Astrocyte of the cerebellum (primary cell): ENCODE data around the gene DPYSL5.

Experiments
- DNase-seq: peaks from one replicate; pipeline ENCODE4 v3.0.0-alpha.2; 2011; ENCODE audit warnings: low read depth
- H3K4me3 ChIP-seq: 2 replicates; pipeline ENCODE4 v1.5.1; 2011; ENCODE audit warnings: mild to moderate bottlenecking, low read depth, low read length, moderate library complexity
- in situ Hi-C: cut with HindIII; loops from 2 replicates; pipeline ENCODE4 v1.10.0; 2017; ENCODE audit warnings: low sequenced_read_pairs
- TF ChIP-seq, protein P1 (sequence below): IDR thresholded peaks from 2 replicates; pipeline ENCODE4 v1.5.1; 2012; ENCODE audit warnings: low read length, low read depth, moderate library complexity, mild to moderate bottlenecking; ENCODE audit errors: missing control alignments

The DPYSL5 gene

GRCh38 chr2:26913999-26914658 is 66.2 kb downstream of the DPYSL5 start:
- no peak overlapping the region for H3K4me3 ChIP-seq
- DNase-seq = no peak
- in situ Hi-C loops = no loop called here
- TF ChIP-seq, protein P1, sequence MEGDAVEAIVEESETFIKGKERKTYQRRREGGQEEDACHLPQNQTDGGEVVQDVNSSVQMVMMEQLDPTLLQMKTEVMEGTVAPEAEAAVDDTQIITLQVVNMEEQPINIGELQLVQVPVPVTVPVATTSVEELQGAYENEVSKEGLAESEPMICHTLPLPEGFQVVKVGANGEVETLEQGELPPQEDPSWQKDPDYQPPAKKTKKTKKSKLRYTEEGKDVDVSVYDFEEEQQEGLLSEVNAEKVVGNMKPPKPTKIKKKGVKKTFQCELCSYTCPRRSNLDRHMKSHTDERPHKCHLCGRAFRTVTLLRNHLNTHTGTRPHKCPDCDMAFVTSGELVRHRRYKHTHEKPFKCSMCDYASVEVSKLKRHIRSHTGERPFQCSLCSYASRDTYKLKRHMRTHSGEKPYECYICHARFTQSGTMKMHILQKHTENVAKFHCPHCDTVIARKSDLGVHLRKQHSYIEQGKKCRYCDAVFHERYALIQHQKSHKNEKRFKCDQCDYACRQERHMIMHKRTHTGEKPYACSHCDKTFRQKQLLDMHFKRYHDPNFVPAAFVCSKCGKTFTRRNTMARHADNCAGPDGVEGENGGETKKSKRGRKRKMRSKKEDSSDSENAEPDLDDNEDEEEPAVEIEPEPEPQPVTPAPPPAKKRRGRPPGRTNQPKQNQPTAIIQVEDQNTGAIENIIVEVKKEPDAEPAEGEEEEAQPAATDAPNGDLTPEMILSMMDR = no peak

- in situ Hi-C loops = no loop called here
- no peak for DNase-seq
- no peak overlapping the region for H3K4me3 ChIP-seq
- TF ChIP-seq, protein P1 = no peak
Observed at GRCh38 chr2:26914659-26915310, 66.9 kb downstream of the DPYSL5 start.

DNA sequence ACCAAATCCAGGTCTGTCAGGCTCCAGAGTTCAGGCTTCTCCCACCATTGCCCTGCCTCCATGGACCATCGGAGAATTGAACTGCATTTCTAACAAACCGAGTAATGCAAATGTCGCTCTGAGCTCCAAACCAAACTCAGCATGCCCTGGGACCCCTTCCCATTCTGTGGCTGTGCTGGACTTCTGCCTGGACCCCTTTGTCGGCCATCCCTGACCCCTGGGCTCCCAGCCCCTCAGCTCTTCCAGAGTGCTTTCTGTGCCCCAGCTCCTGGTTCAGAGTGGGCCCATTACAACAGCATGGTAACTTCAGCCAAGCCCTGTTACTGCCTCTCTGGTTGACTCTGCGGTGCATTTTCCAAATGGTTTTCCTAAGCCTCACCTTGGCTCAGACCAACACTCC is 67.4 kb downstream of the DPYSL5 start:
- in situ Hi-C loops = no loop called here
- no peak overlapping the region for H3K4me3 ChIP-seq
- no peak for DNase-seq
- TF ChIP-seq, protein P1 = no peak

- no peak for DNase-seq
- TF ChIP-seq, protein P1 = no peak
- in situ Hi-C loops = no loop called here
Observed at GRCh38 chr2:26916128-26916692, 68.3 kb downstream of the DPYSL5 start.

DNA sequence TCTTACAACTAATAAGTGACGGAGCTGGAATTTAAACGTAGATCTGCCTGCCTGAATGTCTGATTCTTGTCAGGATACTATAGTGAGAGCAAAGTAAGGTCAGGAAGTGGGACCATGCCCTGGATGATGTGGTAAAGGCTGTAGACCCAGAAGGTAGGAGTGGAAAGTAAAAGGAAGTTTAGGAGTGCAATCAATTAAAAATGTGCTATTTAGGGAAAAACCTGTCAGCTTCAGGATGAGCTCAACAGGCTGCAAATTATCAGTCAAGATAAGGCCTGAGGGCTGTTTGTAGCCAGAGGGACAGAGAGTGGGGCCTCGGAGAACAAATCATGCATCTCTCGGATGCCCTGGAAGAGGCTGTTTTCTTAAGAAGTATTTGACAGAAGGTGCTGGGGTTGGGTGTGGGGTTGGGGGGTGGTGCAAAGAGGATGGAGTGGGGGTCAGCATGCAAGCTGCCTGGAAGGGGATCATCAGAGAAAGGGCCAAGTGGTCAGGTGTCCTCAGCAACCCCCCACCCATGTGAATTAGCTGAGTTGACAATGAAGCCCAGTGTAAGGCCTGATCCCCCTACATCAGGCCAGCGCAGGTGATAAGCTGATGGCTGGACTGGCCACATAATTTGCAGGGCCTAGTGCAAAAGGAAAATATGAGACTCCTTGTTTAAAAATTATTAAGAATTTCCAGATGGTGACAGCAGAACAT is 69.4 kb downstream of the DPYSL5 start:
- in situ Hi-C loops = no loop called here
- no peak overlapping the region for H3K4me3 ChIP-seq
- DNase-seq = no peak
- TF ChIP-seq, protein P1 = no peak

More at GRCh38 chr2:26916128-26916692, 68.3 kb downstream of the DPYSL5 start:
- H3K4me3 ChIP-seq = no peak overlapping the region

DNA sequence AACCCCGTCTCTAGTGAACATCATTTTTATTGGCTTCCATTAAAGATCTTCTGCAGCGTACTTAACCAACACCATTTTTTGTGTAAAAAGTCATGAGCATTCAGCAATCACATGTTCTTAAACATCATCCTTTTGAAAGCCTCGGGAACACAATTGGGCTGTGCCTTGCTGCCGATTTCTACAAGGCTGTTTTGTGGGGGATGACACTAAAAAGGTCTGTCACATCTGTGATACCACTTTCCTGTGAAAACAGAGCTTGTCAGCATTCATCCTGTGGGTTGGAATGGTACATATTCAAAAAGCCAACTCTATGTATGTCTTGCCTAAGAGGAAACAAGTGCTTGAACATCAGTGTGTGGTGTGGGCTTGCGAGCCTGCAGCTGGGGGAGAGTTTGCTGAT is 73.4 kb downstream of the DPYSL5 start:
- in situ Hi-C loops = no loop called here
- H3K4me3 ChIP-seq = no peak overlapping the region
- DNase-seq = no peak
- TF ChIP-seq, protein P1 = no peak
